Measurements from ENCODE around the gene WFDC10B. TPM values are rescaled to one million over a fixed set of nuclear protein-coding genes. Genes with fewer than 3 reads are reported as not detected.

The WFDC10B gene
- total RNA-seq, 1 donor from 2014 or later, result not detected

Other genes starting within 250 kb of the WFDC10B start
- not detected in 2 replicates for gene WFDC2, start 235.3 kb downstream of the WFDC10B start, total RNA-seq
- not detected in 2 replicates for gene SPINT3, start 189.4 kb downstream of the WFDC10B start, total RNA-seq
- not detected in 2 replicates for gene WFDC6, start 165.5 kb downstream of the WFDC10B start, total RNA-seq
- gene EPPIN, start 157.6 kb downstream of the WFDC10B start, total RNA-seq, result not detected in 2 replicates
- gene WFDC8, start 125.7 kb downstream of the WFDC10B start, total RNA-seq, result not detected in 2 replicates
- not detected in 2 replicates for gene WFDC10A, start 75.3 kb downstream of the WFDC10B start, total RNA-seq
- gene WFDC9, start 73.7 kb downstream of the WFDC10B start, total RNA-seq, result not detected in 2 replicates
- gene WFDC11, start 34.8 kb downstream of the WFDC10B start, total RNA-seq, result not detected in 2 replicates
- not detected in 2 replicates for gene WFDC13, start 3.0 kb downstream of the WFDC10B start, total RNA-seq
- not detected in 2 replicates for gene SPINT4, start 17.3 kb upstream of the WFDC10B start, total RNA-seq
- not detected in 2 replicates for gene WFDC3, start 86.9 kb upstream of the WFDC10B start, total RNA-seq
- 31.9 and 35.3 TPM in 2 replicates for gene DNTTIP1, start 86.9 kb upstream of the WFDC10B start, total RNA-seq
- 113 and 115 TPM in 2 replicates for gene UBE2C, start 107.6 kb upstream of the WFDC10B start, total RNA-seq
- not detected in 2 replicates for gene TNNC2, start 122.3 kb upstream of the WFDC10B start, total RNA-seq
- gene SNX21, start 128.8 kb upstream of the WFDC10B start, total RNA-seq, result 0.47 and 0.89 TPM in 2 replicates
- gene ACOT8, start 152.4 kb upstream of the WFDC10B start, total RNA-seq, result 27.6 and 28.5 TPM in 2 replicates
- 5.5 and 6.0 TPM in 2 replicates for gene ZSWIM3, start 152.6 kb upstream of the WFDC10B start, total RNA-seq
- 9.4 and 10.4 TPM in 2 replicates for gene ZSWIM1, start 176.2 kb upstream of the WFDC10B start, total RNA-seq
- 0.47 and 1.8 TPM in 2 replicates for gene SPATA25, start 182.6 kb upstream of the WFDC10B start, total RNA-seq
- 2.0 and 2.4 TPM in 2 replicates for gene NEURL2, start 186.2 kb upstream of the WFDC10B start, total RNA-seq
- gene CTSA, start 186.3 kb upstream of the WFDC10B start, total RNA-seq, result 48.7 and 50.8 TPM in 2 replicates
- gene PLTP, start 207.1 kb upstream of the WFDC10B start, total RNA-seq, result 3.2 and 4.0 TPM in 2 replicates
- gene PCIF1, start 229.7 kb upstream of the WFDC10B start, total RNA-seq, result 26.1 and 27.8 TPM in 2 replicates

All from activated CD4-positive, alpha-beta T cell treated with anti-CD3 and anti-CD28 coated beads, Interleukin-2, amount 10 ng/mL, durations not matched to agents 24 days and 14 days (primary cell).